NT2/D1 (cell line): ENCODE measurements around the gene HOXA3.

Experiments
- SUZ12 ChIP-seq: IDR thresholded peaks from 2 replicates; pipeline ENCODE4 v1.6.1; 2011; ENCODE audit not compliant: insufficient read length, insufficient read depth; ENCODE audit errors: extremely low read depth
- YY1 ChIP-seq: IDR thresholded peaks from 2 replicates; pipeline ENCODE4 v1.6.1; 2011; ENCODE audit not compliant: insufficient read length, insufficient read depth
- ZNF274 ChIP-seq: IDR thresholded peaks from 2 replicates; pipeline ENCODE4 v1.6.1; 2011; ENCODE audit warnings: mild to moderate bottlenecking, low read depth, low read length

DNA sequence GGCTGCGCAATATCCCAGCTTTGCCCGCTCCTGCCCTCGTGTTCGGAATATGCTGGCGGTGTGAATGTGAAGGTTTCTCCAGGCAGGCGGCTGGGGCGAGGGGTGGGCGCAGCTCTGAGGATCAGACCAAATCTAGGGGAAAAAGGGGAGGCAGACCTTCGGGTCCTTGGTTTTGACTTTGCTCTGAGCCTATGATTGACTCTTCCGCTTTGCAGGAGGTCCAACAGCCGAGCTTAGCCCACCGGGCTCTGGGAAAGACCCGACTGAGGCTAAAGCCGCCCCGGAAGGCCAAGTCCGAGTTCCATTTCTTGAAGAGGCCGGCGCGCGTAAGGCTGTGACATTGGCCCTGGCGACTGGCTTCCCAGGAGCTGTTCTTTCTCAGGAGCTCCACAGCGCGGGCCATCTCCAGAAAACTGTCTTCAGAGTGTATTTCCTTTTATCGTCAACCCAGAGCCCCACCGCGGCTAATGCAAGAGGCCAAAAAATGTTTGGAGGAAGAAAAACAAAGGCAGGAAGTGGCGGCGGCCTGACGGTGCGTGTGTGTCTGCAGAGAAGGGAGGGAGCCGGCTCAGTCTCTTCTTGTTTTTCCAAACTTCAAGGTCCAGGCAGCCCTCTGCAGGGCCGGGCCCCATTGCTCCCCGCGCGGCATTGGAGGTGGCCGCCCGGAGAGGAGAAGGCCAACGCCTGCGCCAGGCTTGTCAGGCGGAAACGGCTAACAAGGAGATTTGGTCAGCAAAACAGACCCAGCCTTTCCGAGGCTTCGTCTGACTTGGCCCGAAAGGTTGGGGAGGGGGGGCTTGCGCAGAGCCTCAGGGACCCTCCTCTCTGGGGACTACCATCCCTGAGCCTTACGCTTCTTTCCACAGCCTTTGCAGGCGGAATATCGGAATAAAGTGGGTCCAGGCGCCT, 36.3 kb upstream of the HOXA3 start:
- no peak for TF ChIP-seq ZNF274
- no peak for TF ChIP-seq YY1
- peak; percentile 41 for TF ChIP-seq SUZ12
